K562 (cell line): ENCODE results near the gene PFN3. TPM values are rescaled to one million over a fixed set of nuclear protein-coding genes. Genes with fewer than 3 reads are reported as not detected.

Source experiments
- CREB3 ChIP-seq: fragments of 450-650 bp; conservative IDR thresholded peaks from 2 replicates; pipeline ENCODE4 v1.6.1; 2016; ENCODE audit warnings: missing genetic modification characterization, low read depth, mild to moderate bottlenecking, missing compliant biosample characterization, moderate library complexity
- CTCFL ChIP-seq: IDR thresholded peaks from 2 replicates; pipeline ENCODE4 v1.6.1; 2011; ENCODE audit warnings: borderline replicate concordance, low read depth, mild to moderate bottlenecking, moderate library complexity, low read length; ENCODE audit not compliant: insufficient read depth, poor library complexity, severe bottlenecking
- FOXA3 ChIP-seq, 2 experiments: fragments of 450-650 bp in 1 of 2; sonication (generic) in 1 of 2; formaldehyde crosslinking; IDR thresholded peaks in 1 of 2; conservative IDR thresholded peaks in 1 of 2; 2 replicates each; pipeline versions ENCODE4 v1.4.0 to v1.8.0; 2020 to 2022; ENCODE audit warnings: mild to moderate bottlenecking in 2 of 2, missing genetic modification reagents in 1 of 2
- FOXO4 ChIP-seq: fragments of 450-650 bp; formaldehyde crosslinking; IDR thresholded peaks from 2 replicates; pipeline ENCODE4 v1.4.0; 2020; ENCODE audit warnings: mild to moderate bottlenecking, moderate library complexity
- HDAC1 ChIP-seq, 2 experiments: fragments of 450-650 bp; IDR thresholded peaks; 2 replicates each; pipeline ENCODE4 v1.6.1; 2016 to 2017; ENCODE audit warnings: inconsistent platforms in 1 of 2, mild to moderate bottlenecking in 1 of 2, moderate library complexity in 1 of 2
- HES1 ChIP-seq: fragments of 450-650 bp; IDR thresholded peaks from 2 replicates; pipeline ENCODE4 v1.6.1; 2016; ENCODE audit warnings: low read depth, mild to moderate bottlenecking, moderate library complexity
- LEF1 ChIP-seq: fragments of 450-650 bp; IDR thresholded peaks from 2 replicates; pipeline ENCODE4 v1.6.1; 2016; ENCODE audit warnings: mild to moderate bottlenecking
- MBD2 ChIP-seq: sonication (generic); IDR thresholded peaks from 2 replicates; pipeline ENCODE4 v1.6.1; 2016; ENCODE audit warnings: low read depth, borderline replicate concordance
- MED1 ChIP-seq: sonication (generic); formaldehyde crosslinking; IDR thresholded peaks from 2 replicates; pipeline ENCODE4 v1.8.1; 2023; ENCODE audit warnings: missing genetic modification reagents, borderline replicate concordance
- NCOA4 ChIP-seq: fragments of 450-650 bp; IDR thresholded peaks from 2 replicates; pipeline ENCODE4 v1.6.1; 2018; ENCODE audit warnings: mild to moderate bottlenecking; ENCODE audit not compliant: partially characterized antibody
- NKRF ChIP-seq: fragments of 450-650 bp; IDR thresholded peaks from 2 replicates; pipeline ENCODE4 v1.6.1; 2016; ENCODE audit warnings: borderline replicate concordance
- SIN3A ChIP-seq, 2 experiments: fragments of 150-350 bp in 1 of 2; IDR thresholded peaks; 2 replicates each; pipeline ENCODE4 v1.6.1; 2011 to 2016; ENCODE audit warnings: borderline replicate concordance in 2 of 2, low read depth in 2 of 2, low read length in 2 of 2, mild to moderate bottlenecking in 2 of 2, moderate library complexity in 2 of 2; ENCODE audit not compliant: control insufficient read depth in 1 of 2
- TEAD4 ChIP-seq, 2 experiments: sonication (generic) in 1 of 2; formaldehyde crosslinking in 1 of 2; IDR thresholded peaks; 2 replicates each; pipeline versions ENCODE4 v1.6.1 to v1.8.0; 2012 to 2022; ENCODE audit warnings: borderline replicate concordance in 1 of 2, inconsistent platforms in 1 of 2, low read length in 1 of 2, mild to moderate bottlenecking in 1 of 2, missing genetic modification reagents in 1 of 2
- THRAP3 ChIP-seq: fragments of 450-650 bp; IDR thresholded peaks from 2 replicates; pipeline ENCODE4 v1.6.1; 2016; ENCODE audit warnings: mild to moderate bottlenecking, inconsistent platforms, borderline replicate concordance
- ZNF3 ChIP-seq: fragments of 250-450 bp; sonication (Bioruptor Pico); IDR thresholded peaks from 2 replicates; pipeline ENCODE4 v1.5.0; 2021; ENCODE audit warnings: mild to moderate bottlenecking, moderate library complexity
- ZNF507 ChIP-seq: conservative IDR thresholded peaks from 2 replicates; pipeline ENCODE4 v1.6.1; 2017; ENCODE audit warnings: missing genetic modification characterization, missing compliant biosample characterization
- ZNF561 ChIP-seq: fragments of 450-650 bp; formaldehyde crosslinking; conservative IDR thresholded peaks from 2 replicates; pipeline ENCODE4 v1.4.0; 2020; ENCODE audit warnings: mild to moderate bottlenecking, moderate library complexity
- ZNF764 ChIP-seq: fragments of 250-450 bp; sonication (Bioruptor Pico); IDR thresholded peaks from 2 replicates; pipeline ENCODE4 v1.4.0; 2020; ENCODE audit warnings: low read depth, mild to moderate bottlenecking, moderate library complexity
- polyA plus RNA-seq, 8 experiments: library from polyadenylated mRNA; depleted of rRNA in 4 of 8; stranded (reverse) in 5 of 8; unstranded in 3 of 8; fragments of >200 nt; fragmentation: Nextera tagmentation in 2 of 8; fragmentation: Illumina TruSeq in 1 of 8; extraction: Ambion mirVana in 2 of 8; extraction: Trizol in 1 of 8; gene quantifications; 2 replicates each; pipeline versions ENCODE4 v1.2.1 to v1.2.3, GENCODE V29; 2011 to 2014; ENCODE audit warnings: inconsistent platforms in 1 of 8, missing spikeins in 1 of 8
- total RNA-seq, 7 experiments: library from RNA; depleted of rRNA in 6 of 7; stranded (reverse); fragments of >200 nt in 6 of 7; fragmentation: Illumina TruSeq in 2 of 7; extraction: Trizol in 2 of 7; gene quantifications; 2 replicates each; pipeline versions ENCODE4 v1.2.1 to v1.2.3, GENCODE V29; 2011 to 2021; ENCODE audit warnings: low replicate concordance in 1 of 7

PFN3 gene
- total and polyA plus RNA-seq, 9 of the 15 experiments (the other 6 are each of a cell fraction or from before 2014, with no cell fraction given), result not detected

- TF ChIP-seq CTCFL (peak; percentile 2), HDAC1 (IDR thresholded peaks at IDR 0.05) (peak; percentile 67 to 93), THRAP3 (peak; percentile 94), MED1 (CRISPR knock-in tag) (no peak), MBD2 (peak; percentile 99), CREB3 (tag) (no peak), FOXA3 (CRISPR knock-in tag; conservative IDR thresholded peaks at IDR 0.05 in 1 of 2, IDR thresholded peaks at IDR 0.05 in 1 of 2) (no peak), NKRF (peak; percentile 94), LEF1 (peak; percentile 79; the same call in 1 of the 2 replicates), ZNF3 (no peak), TEAD4 (IDR thresholded peaks at IDR 0.05; ENCODE audit: low read length) (peak; percentile 40), TEAD4 (CRISPR knock-in tag; IDR thresholded peaks at IDR 0.05; ENCODE audit: borderline replicate concordance) (no peak), SIN3A (IDR thresholded peaks at IDR 0.05; ENCODE audit: borderline replicate concordance in 2 of 2, control insufficient read depth in 1 of 2, low read depth in 2 of 2, low read length in 2 of 2) (peak; percentile 86 to 94), ZNF764 (0 out of 2 replicates have a peak, but pooled peaks have one; percentile 21), HES1 (no peak), NCOA4 (no peak), ZNF561 (CRISPR knock-in tag) (no peak), ZNF507 (tag) (no peak), FOXO4 (no peak)
These were observed 48.8 kb downstream of the PFN3 start, which contains the start of gene LMAN2 (continued) for GRCh38 chr5:177351392-177352329.
